GM13977 (cell line): Measurements from ENCODE around the gene NAA40.

Source experiments
- DNase-seq: peaks from one replicate; pipeline ENCODE4 v3.0.0; 2012; ENCODE audit warnings: low spot score
- in situ Hi-C: fragments of 300-500 bp; cut with MboI; formaldehyde crosslinking; loops from one replicate; pipeline ENCODE4 v1.12.0; 2022; ENCODE audit warnings: low sequenced_read_pairs, low pct_unique_long_range_greater_than_20kb, mixed read lengths, inconsistent platforms; ENCODE audit not compliant: unreplicated experiment
- TF ChIP-seq, protein P1 (sequence below): IDR thresholded peaks from 2 replicates; pipeline ENCODE4 v1.5.1; 2012; ENCODE audit warnings: mild to moderate bottlenecking, control low read depth; ENCODE audit not compliant: insufficient read depth; ENCODE audit errors: extremely low read depth, missing control alignments

NAA40 gene

GRCh38 chr11:63911440-63911839 is 27.4 kb upstream of the NAA40 start:
- TF ChIP-seq, protein P1, sequence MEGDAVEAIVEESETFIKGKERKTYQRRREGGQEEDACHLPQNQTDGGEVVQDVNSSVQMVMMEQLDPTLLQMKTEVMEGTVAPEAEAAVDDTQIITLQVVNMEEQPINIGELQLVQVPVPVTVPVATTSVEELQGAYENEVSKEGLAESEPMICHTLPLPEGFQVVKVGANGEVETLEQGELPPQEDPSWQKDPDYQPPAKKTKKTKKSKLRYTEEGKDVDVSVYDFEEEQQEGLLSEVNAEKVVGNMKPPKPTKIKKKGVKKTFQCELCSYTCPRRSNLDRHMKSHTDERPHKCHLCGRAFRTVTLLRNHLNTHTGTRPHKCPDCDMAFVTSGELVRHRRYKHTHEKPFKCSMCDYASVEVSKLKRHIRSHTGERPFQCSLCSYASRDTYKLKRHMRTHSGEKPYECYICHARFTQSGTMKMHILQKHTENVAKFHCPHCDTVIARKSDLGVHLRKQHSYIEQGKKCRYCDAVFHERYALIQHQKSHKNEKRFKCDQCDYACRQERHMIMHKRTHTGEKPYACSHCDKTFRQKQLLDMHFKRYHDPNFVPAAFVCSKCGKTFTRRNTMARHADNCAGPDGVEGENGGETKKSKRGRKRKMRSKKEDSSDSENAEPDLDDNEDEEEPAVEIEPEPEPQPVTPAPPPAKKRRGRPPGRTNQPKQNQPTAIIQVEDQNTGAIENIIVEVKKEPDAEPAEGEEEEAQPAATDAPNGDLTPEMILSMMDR, result no peak
- no peak for DNase-seq
- in situ Hi-C loops, result no loop called here

DNA sequence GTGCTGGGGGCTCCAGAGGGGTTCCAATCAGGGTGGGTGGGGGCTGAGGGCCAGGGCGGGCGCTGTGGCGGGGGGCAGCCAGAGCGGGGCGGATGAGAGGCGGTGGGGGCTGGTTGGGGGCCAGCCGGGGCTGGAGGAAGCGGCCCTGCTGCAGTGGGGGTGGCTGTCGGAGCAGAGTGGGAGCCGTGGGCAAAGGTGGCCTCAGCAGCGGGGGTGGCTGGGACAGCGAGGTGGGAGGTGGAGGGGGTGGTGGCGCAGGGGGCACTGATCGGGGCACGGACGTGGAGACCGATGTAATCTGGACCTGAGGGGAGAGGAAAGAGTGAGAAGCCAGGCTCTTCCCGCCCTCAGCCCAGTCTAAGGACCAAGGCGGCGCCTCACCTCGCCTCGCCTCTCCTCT is 26.9 kb upstream of the NAA40 start:
- in situ Hi-C loops, result no loop called here
- TF ChIP-seq, protein P1, result no peak
- DNase-seq, result no peak

- in situ Hi-C loops, result no loop called here
- TF ChIP-seq, protein P1, result no peak
- DNase-seq, result no peak
These were observed 26.1 kb upstream of the NAA40 start for GRCh38 chr11:63912678-63913077.

GRCh38 chr11:63913866-63914830 is 24.7 kb upstream of the NAA40 start:
- TF ChIP-seq, protein P1, result no peak
- in situ Hi-C loops, result no loop called here
- no peak for DNase-seq

DNA sequence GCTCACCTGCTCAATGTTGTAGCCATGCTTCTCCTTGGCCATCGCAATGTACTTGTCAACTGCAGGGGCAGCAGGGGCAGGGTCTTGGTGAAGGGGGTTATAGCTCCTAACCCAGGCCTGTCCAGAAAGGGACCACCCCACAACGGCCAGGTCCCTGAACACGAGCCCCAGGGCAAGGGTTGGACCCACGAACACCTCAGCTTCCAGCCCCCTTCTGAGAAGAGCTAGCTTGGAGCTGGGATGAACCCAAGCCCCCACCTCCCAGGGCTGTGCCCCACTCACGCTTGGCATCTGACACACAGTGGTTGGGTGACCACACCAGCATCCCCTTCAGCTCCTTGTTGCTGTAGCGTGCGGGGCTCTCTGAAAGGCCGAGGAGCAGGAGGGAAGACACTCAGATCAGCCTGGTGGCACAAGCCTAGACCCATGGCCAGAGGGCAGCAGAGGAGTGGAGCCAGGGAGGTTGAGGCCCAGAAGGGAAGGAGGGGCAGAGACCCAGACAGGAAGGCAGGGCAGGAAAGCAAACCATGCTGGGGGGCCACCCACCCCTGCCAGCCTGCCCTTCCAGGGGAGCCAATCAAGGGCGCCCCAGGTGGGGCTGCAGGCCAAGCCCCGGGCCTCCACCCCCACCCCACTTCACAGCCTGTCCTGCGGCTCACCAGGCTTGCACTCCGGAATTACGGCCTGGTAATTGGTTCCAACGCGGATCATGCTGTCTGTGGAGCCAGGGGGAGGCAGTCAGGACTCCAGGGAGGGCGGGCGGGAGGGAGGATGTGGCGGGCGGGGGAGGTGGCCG is 23.7 kb upstream of the NAA40 start:
- in situ Hi-C loops, result no loop called here
- DNase-seq, result no peak
- TF ChIP-seq, protein P1, result no peak

- in situ Hi-C loops, result no loop called here
- DNase-seq, result peak; percentile 76
These were observed 22.6 kb upstream of the NAA40 start for GRCh38 chr11:63915961-63916836.

More at GRCh38 chr11:63915961-63916836, 22.6 kb upstream of the NAA40 start:
- TF ChIP-seq, protein P1, result peak; percentile 62
